Fibroblast of upper back skin (primary cell): ENCODE results near the gene ZNF516.

ENCODE experiments used
- DNase-seq: peaks from one replicate; pipeline ENCODE4 v3.0.0-alpha.2; 2013

ZNF516 gene

DNA sequence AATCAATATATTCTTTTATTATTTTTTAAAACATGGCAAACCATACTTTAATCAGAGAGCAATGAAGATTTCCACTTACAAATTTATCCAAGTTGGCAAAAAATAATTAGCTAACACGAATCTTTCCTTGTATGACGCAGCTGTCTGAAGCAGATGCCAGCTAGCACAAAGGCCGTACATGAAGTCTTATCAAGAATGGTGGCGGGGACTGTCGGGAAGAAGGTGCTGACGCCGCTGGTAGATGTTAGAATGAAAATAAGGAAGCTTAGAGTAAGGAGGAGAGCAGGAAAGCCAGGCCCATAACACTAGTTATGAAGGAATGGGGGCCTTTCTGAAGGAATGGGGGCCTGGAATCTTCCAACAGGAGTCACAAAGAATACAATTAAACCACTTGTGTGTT is 96.7 kb downstream of the ZNF516 start:
- no peak for DNase-seq

DNA sequence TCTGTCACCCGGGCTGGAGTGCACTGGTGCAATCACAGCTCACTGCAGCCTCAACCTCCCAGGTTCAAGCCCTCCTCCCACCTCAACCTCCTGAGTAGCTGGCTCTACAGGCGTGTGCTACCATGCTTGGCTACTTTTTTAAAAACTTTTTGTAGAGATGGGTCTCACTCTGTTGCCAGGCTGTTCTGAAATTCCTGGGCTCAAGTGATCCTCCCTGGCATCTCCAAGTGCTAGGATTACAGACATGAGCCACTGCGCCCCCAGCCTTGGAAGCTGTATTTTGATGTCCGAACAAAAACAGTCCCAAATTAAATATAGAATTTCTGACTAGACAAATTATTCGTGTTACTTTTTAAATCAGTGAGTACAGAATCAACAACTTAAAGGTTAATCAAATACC is 97.4 kb downstream of the ZNF516 start:
- no peak for DNase-seq

DNA sequence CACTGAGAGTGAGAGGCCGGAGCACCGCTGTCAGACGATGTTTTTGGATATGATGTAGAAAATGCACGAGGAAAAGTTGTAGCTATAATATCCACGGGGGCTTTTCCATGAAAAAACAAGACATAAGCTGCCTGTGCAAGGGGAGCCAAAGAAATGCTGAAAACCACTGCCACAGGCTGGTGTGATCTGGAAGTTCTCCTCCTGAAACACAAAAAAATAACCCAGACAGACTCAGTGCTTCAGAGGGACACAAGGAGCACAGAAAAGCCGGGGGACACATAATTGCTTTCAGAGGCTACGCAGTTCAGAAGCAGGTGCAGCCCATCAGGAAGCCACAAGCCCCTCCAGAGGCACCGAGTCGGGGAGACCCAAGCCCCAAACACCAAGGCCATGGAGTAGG is 98.2 kb downstream of the ZNF516 start:
- no peak for DNase-seq

DNA sequence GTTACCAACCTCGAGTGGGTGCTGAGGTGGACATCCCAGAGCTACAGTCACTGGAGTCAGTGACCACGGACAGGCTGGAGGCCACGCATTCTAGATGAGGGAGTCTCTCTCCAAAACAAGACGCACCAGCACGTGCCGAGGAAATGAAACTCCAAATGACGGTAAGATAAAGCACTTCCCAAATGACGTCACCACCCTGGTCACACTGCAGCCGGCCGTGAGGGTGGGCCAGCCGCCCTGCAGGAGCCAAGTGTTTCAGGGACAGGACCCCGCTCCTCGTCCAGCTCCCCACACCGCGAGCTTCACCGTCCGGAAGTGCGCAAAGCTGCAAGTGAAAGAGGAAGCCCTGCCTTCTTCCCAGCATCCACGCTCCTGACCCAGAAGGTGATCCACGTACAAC is 99.4 kb downstream of the ZNF516 start:
- DNase-seq, result no peak

DNA sequence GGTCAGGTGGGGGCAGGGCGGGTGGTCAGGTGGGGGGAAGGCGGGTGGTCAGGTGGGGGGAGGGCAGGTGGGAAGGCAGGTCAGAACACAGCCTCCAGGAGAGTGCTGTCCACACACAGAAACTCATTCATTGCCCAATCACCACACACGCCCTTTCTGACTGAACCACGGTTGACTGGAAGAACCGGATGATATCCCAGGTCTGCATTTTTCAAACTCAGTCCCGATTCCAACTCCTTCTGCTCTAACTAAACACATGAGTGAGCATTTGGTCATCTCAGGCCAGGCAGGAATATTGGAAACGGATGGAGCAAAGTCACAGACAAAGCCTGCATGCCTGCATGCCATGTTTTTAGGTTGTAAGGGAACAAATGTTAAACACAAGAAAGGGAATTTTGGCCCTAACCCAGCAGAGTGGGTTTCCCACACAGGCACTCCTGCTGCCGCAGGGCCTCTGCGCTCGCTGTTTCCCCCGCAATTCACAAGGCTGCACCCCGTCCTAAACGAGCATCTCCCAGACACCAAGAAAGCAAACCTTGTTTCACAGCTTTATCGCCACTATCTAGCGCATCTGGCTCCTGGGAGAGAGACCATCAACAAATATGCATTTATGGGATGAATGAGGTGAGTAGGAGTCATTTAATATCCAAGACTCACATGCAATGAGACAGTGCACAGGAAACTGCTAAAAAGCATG is 100.1 kb downstream of the ZNF516 start:
- DNase-seq, result peak; percentile 22

DNA sequence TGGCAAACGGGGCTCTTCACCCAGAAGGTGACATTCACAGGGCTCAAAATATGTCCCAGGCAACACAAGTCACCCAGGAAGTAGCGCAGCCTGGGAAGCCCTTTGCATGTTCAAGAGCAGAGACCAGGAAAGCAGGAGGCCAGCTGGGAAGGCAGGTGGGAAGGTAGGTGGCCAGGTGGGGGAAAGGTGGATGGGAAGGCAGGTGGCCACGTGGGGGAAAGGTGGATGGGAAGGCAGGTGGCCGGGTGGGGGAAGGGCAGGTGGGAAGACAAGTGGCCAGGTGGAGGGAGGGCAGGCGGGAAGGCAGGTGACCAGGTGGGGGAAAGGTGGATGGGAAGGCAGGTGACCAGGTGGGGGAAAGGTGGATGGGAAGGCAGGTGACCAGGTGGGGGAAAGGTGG is 102.7 kb downstream of the ZNF516 start:
- DNase-seq, result no peak

DNA sequence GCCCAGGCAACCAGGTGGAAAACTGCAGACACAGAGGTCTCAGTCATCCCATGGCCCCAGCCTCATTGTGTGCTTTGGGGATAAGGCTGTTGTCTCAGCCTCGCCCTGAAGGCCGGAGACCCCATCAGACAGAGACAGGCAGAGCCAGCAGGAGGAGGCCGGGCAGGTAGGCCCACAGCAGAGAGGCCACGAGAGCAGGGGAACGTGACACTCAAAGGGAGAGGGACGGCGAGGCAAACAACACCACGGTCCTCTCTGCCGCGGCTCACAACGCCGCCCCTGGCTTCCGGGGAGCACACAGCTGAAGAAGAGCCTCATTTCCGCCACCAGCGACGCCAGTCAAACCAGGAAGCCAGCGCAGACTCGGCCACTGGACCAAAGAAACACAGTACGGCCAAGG is 103.3 kb downstream of the ZNF516 start:
- no peak for DNase-seq

DNA sequence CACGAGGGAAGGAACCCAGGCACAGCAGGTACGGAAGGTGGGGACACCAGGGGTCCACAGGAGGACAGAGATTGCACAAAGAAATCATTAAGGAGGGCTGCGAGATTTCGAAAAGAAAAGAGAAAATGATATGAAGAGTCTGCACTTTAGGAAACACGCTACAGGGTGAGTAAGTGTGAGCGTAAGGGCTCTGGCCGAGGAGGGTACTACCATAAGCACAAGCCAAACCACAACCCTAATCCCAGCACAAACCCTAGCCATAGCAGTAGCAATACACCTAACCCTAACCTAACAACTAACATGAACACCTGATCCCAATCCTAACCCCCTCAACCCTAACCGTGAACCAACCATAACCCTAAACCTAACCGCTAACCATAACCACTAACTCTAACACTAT is 104.0 kb downstream of the ZNF516 start:
- no peak for DNase-seq

DNA sequence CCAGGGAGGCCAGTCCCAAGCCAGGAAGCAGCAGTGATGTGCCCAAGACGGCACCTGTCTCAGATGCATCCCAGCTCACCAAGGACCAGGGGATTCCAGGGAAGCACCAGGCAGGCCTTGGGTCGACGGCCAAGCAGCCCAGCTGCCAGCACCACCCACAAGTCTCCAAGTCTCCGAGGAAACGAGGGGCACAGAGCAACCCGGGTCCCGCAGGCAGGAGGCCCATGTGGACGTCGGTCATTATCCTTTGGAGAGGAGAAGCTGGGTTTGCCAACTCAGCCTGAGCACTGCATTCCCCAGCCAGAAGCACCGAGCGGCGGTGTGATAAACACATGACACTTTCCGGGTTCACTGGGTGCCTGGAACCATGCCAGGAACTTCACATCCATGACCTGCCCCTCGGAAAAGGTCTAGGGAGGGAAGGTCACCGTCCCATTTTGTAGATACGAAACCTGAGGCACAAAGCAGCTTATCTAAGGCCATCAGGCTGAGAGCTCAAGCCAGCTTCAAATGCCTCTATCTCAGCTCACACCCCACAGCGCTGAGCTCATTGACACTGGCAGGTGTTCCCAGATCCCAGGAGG is 104.5 kb downstream of the ZNF516 start:
- DNase-seq, result no peak

DNA sequence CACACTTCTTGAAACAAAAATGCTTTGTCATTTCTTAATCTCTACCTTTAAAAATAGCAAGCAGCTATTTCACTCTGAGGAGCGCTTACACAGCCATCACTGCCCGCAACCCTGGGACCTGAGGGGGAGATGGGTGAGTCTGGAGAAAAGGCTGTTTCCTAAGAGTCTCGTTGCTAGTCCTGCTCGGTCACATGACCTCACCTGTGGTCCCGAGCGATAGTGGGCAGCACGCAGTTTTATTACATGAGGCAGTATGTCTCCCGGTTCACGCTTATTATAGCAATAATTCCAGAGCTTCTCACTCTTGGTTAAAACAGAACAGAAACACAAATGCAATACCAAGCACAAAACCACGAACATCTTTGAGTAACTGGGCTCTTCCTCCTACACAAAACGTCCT is 105.3 kb downstream of the ZNF516 start:
- no peak for DNase-seq

DNA sequence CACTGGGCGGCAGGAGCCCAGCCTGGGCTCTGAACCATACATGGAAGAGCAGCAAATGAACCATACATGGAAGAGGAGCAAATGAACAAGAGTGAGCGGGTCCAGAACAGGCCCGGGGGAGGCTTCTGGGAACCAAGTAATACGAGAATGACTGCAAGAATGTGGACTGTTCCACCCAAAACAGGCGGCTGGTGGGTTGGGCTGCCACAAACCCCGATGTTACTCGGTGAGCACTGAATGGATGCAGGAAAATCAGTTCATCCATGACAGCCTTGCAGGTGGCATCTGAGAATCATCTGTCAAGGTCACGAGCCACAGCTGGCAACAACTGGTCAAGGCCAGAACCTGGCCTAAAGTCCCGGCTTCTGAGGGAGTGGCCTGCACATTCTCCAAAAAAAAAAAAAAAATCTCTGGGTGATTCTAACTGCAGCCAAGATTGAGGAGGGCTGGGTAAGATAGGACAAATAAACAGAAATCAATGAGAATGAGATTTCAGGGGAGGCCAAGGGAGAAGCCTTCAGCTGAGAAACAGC is 106.1 kb downstream of the ZNF516 start:
- no peak for DNase-seq

DNA sequence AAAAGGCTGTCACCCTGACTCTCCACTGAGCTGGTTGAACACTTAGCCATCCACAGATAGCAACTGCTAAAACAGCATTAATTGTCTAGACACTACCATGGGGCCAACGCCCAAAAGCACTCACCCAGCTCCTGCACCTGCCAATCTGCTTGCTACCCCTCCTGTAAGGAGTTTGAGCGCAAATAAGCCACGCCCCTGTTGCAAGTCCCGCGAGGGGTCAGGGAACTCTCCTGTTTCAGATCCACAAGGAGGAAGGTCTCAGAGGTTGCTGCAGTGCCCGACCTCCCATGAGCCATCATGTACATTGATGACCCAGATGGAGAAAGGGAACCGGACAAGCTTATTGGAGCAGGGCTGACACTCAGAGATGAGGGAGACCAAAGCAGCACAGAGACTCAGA is 106.8 kb downstream of the ZNF516 start:
- DNase-seq, result no peak

DNA sequence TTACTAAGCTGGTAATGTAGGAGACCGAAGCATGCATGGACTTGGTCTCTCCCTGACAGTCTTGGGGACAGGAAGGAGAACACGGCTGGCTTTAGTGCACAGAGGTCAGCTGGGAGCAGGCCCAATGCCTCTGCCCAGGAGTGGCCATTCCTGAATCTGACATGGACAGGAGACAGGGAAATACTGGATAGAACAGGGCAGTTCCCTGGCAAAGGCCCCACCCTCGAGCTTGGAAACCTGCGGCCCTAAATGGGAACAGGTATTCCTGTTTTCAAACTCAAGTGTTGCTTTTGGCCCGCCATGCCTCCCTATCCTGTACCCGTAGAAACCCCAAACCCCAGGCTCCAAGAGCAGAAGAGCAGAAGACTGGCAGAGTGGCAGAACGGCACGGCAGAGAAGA is 107.4 kb downstream of the ZNF516 start:
- DNase-seq, result no peak

DNA sequence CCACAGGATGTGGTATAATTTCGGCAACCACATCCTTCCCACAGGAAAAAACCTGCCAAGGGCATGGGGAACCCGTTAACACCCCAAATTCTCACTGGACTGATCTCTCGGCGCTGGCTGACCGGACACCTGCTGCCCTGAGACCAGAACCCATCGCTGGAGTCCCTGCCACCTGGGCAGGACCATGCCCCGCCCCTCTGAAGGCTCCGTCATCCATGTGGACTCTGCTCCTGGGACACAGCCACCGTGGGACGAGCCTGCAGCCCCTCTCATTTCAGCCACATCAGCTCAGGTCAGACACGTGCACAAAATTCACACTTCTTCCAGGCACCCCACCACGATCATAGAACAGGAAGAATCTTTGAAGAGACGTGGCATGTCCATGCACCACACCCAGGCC is 108.2 kb downstream of the ZNF516 start:
- DNase-seq, result no peak

DNA sequence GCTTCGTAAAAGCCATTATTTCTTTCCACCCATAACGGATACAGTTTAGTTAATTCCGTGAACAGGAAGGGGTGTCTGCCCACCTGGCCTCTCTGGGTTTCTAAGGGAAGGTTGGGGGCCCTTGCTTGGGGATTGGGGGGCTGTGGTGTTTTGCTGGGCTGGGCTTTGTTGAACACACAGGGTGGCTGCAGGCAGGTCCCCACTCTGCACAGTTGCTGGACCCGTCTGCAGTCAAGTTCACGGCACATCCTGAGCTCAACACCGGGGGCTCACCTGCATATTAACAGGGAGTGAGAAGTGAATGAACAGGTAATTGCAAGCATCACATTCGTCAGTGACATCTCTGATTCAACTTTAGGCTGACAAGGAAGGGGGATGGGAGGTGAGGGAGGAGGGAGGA is 109.0 kb downstream of the ZNF516 start:
- no peak for DNase-seq

DNA sequence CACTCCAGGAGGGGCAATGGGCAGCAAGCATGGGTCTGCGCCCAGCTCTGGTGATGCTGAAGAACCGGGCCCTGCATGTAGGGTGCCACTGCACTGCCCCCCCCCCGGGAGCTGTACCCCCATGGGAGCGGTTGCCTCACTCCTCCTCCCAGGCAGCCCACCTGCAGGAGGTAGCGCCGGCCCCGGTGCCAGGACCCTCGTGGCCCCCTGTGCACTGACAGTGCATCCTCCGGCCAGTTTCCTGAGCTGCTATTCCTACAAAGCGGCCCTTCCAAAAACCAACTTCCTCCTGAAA is 109.4 kb downstream of the ZNF516 start:
- no peak for DNase-seq

DNA sequence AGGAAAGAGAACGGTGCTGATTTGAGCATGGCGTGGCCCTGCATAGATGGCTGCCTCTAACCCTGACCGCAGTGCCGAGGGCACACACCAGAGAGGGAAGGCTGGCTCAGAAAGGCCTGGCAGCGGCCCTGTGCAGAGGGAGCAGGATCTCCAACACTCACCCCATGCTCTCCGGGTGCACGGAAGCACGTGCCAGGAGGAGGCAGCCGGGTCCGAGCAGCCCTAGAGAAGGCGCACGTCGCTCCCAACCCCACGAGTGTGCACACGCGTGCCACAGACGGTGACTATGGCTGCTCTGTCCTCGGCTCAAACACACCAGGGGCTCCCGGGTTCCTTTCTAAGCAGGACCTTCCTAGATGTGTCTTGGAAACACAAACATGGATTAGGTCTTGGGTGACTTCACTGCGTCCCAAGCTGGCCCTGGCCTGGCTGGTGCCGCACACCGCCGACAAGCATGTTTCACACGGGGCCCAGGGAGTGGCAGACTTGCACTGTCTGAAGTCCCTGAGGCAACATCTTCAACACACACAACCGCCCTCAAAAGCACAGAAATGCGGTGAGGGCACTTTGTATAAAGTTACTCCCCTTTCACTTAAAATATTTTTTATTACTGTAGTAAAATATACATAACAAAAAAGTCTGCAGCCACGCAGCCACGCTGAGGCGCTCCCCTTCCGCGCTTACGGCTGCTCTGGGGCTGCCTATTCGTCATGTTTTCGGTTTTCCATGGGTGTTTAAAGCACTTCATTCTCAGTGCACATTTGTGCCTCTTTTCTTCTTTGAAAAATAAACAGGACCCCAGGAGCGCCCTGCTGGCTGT is 110.0 kb downstream of the ZNF516 start:
- DNase-seq, result no peak

DNA sequence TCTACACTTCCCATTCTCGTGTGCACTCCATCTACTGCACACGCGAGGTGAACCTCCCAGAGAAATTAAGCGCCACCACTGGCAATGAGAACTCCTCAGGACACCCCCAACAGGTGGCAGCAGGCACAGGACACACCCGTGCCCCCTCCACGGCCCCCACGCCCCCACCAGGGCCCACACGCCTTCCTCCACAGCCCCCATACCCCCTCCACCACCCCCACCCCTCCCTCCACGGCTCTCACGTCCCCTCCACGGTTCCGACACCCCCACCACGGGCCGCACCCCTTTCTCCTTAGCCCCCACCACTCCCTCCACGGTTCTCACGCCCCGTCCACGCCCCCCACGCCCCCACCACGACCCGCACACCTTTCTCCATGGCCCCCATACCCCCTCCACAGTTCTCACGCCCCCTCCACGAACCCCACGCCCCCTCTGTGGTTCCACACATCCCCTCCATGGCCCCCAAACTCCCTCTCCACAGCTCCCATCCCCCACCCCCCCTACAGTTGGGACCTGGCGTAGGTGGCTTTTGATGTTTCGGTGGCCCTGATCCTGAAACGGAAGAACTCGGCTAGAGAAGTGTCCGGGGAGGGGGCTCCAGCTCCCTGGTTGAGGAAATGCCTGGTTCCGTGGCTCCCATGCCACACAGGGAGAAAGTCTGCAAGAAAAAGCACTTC is 110.8 kb downstream of the ZNF516 start:
- DNase-seq, result no peak

DNA sequence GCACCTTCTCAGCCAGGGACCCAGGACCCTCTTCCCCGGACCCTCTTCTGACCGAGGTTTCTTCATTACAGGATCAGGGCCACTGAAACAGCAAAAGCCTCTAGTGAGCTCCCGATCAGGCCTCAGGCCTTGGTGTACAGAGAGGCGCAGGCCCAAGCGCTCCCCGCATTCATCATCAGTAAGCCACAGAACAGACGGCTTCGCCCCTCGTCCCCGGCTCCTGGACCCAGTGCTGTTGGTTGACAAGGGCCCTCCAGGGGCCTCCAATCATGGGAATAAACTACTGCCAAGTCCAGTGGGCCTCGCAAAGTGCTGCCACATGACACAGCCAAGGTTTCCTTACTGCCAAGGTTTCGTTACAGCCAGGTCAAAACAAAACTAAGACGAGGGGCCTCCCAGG is 111.4 kb downstream of the ZNF516 start:
- DNase-seq, result no peak

DNA sequence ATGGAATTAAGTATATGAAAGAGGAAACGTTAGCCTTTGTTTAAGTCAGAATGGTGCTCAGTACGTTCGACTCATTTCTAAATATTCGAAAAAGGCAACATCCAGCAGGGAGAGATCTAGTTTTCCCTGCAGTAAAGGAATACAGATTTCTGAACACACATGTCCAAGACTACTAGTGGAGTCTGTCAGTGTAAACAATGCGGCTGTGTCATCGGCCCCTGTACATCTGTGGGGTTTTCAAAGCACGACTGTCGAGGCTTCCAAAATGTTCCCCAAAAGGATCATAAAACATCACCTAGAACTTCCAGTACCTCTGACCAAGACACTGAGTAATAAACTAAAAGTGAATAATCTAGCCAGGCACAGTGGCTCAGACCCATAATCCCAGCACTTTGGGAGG is 112.8 kb downstream of the ZNF516 start:
- no peak for DNase-seq

DNA sequence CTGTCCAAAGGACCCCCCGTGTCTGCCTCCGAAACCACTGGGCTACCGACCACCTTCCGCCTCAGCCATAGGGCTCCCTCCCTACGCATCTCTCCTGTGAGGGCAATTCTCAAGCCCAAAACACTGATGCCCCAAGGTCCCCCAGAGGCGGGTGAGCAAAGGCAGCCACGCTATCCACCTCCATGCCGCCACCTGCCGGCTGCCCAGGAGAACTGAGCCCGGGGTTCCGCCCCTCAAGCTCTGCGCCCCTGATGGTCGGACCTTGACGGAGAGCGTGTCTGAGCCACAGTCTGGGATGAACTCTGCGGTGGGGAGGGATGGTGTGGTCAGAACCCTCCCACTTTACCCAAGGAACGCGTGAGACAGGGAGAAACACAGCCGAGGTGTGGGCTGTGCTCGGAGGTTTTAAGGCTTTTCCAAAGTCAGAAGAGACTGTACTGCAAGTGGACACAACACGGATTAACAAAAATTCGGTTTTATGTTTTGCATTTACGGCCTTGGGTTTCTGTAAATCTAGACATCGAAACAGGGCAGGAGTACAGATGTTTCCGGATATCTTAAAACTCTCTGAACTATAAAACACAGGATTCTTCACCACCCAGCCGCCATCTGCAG is 114.1 kb downstream of the ZNF516 start:
- no peak for DNase-seq

DNA sequence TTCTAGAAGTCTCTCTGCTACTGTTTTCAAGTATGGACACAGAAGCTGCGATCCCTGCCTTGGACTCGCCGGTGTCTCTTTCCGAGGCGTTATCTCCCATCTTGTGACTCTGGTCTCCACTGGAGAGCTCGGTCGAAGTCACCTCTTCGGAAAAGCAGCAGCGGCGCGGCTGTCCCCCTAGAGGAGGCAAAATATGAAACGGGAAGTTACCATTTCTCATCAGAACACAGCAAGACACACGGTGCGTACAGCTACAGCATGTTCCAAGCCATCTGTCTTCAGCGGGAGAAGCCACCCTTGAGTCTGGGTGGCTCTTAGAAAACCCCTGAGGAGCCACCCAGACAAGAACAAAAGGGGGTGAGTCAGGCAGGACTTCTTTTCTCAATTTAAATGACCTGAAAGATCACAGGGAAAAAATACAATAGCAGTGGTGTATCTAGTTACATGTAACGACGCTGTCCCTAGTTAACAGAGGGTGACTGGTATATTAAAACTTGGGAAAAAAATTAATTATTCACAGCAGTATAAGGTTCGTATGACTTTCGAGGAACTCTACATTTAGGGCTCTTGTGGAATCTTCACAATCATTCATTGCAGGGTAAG is 114.8 kb downstream of the ZNF516 start:
- no peak for DNase-seq
